GM06990 (cell line): Measurements from ENCODE around the gene BRF1.

Experiments used
- DNase-seq: peaks from one replicate; pipeline ENCODE4 v3.0.0-alpha.2; 2011; ENCODE audit not compliant: insufficient read length; ENCODE audit errors: extremely low read depth
- H3K27me3 ChIP-seq: replicated peaks from 2 replicates; pipeline ENCODE4 v1.6.0; 2011; ENCODE audit warnings: low read length; ENCODE audit not compliant: control insufficient read depth, insufficient read depth
- H3K36me3 ChIP-seq: 2 replicates; pipeline ENCODE4 v1.5.1; 2011; ENCODE audit warnings: low read length; ENCODE audit not compliant: control insufficient read depth, insufficient read depth
- H3K4me3 ChIP-seq: replicated peaks from 2 replicates; pipeline ENCODE4 v1.5.1; 2011; ENCODE audit warnings: low read depth, mild to moderate bottlenecking, control low read depth, low read length
- TF ChIP-seq, protein P1 (sequence below): IDR thresholded peaks from 2 replicates; pipeline ENCODE4 v1.5.1; 2011; ENCODE audit warnings: low read length, control low read depth, mild to moderate bottlenecking, inconsistent platforms; ENCODE audit not compliant: insufficient read depth, poor library complexity, severe bottlenecking

BRF1 gene

DNA sequence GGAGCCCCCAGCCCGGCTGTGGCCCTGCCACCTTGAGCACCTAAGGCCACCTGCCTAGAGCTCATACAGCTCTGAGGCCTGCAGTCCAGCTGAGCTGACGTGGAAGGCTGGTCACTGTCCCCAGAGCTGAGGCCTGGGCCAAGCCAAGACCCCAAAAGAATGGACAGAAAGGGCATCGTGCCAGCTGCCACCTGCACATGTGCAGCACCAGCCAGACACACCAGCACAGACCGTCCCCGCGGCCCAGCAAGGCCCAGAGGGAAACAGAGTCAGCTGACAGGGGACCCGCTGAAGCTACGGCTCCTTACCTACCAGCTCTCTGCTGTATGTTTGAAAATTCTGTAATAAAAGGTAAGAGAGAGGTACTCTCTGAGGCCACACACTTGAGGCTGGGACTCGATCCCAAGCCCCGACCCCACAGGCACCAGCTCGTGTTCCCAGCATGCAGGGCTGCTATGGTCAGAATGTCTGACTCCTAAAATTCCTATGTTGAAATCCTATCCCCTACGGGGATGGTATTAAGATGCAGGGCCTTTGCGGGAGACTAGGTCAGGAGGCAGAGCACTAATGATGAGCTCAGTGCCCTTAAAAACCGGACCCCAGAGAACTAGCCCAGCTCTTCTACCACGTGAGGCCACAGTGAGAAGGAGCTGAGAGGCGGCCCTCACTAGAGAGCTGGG lies 25.4 kb downstream of the BRF1 start:
- Histone ChIP-seq H3K4me3 (no peak overlapping the region), H3K36me3 (peaks cover 1% of the 10 kb centered on the region), H3K27me3 (no peaks in the 10 kb centered on the region)
- no peak for DNase-seq
- TF ChIP-seq, protein P1, sequence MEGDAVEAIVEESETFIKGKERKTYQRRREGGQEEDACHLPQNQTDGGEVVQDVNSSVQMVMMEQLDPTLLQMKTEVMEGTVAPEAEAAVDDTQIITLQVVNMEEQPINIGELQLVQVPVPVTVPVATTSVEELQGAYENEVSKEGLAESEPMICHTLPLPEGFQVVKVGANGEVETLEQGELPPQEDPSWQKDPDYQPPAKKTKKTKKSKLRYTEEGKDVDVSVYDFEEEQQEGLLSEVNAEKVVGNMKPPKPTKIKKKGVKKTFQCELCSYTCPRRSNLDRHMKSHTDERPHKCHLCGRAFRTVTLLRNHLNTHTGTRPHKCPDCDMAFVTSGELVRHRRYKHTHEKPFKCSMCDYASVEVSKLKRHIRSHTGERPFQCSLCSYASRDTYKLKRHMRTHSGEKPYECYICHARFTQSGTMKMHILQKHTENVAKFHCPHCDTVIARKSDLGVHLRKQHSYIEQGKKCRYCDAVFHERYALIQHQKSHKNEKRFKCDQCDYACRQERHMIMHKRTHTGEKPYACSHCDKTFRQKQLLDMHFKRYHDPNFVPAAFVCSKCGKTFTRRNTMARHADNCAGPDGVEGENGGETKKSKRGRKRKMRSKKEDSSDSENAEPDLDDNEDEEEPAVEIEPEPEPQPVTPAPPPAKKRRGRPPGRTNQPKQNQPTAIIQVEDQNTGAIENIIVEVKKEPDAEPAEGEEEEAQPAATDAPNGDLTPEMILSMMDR = no peak

DNA sequence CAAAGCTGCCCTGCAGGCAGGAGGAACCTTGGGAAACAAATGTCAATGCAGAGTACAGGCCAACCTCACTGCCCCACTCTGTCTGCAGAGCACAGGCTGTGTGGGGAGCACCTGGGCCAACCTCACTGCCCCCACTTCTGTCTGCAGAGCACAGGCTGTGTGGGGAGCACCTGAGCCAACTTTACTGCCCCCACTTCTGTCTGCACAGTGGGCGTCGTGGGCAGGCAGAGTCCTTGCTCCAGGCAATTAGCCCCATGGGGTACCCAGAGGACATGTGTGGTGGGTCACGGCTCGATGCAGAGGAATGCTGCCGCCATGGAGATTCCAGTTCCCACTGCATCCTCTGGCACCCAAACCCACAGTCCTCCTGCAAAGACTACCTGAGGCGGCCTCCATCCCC lies 26.2 kb downstream of the BRF1 start:
- DNase-seq = no peak
- no peak overlapping the region for H3K4me3 ChIP-seq
- TF ChIP-seq, protein P1 = no peak
- no peaks in the 10 kb centered on the region for H3K27me3 ChIP-seq
- H3K36me3 ChIP-seq = peaks cover 1% of the 10 kb centered on the region; the same call in 1 of the 2 replicates

DNA sequence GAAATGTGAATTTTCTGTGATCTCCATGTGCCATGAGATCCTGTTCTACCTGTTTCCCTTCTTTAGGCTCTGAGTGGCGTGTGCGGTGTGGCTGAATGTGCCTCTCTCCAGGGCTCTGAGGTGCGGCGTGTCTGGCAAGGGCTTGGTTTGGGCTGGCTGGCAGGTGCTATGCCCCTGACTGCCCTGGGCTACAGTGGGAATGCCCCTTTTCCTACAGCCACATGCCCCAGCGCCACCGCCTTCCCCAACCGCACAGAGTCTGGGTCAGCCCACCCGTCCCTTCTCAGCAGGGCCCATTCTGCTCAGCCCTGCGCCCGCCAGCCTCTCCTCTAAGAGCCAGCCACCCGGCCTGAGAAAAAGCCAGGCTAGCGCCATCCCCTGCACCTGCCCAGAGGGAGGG lies 27.7 kb downstream of the BRF1 start:
- Histone ChIP-seq H3K27me3 (no peaks in the 10 kb centered on the region), H3K4me3 (no peak overlapping the region), H3K36me3 (peaks cover 2% of the 10 kb centered on the region)
- no peak for DNase-seq
- TF ChIP-seq, protein P1 = no peak

DNA sequence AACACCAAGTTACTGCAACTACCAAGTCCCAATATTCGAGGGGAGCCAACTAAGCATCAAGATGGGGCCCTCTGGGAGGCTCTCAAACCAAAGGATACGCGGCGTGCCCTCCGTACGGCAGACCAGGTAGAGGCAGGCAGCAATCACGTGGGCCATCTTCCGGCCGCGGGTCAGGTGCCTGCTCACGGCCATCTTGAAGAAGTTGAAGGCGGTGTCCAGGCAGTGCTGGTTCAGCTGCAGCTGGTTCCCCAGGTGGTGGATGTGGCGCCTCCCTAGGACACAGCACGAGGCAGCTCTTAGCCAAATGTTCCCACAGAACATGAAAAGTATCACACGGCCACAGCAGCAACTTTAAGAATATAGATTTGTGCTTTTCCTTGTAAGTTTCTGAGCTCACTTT lies 28.2 kb downstream of the BRF1 start:
- DNase-seq = no peak
- Histone ChIP-seq H3K36me3 (peaks cover 5% of the 10 kb centered on the region), H3K4me3 (no peak overlapping the region), H3K27me3 (no peaks in the 10 kb centered on the region)
- TF ChIP-seq, protein P1 = no peak

DNA sequence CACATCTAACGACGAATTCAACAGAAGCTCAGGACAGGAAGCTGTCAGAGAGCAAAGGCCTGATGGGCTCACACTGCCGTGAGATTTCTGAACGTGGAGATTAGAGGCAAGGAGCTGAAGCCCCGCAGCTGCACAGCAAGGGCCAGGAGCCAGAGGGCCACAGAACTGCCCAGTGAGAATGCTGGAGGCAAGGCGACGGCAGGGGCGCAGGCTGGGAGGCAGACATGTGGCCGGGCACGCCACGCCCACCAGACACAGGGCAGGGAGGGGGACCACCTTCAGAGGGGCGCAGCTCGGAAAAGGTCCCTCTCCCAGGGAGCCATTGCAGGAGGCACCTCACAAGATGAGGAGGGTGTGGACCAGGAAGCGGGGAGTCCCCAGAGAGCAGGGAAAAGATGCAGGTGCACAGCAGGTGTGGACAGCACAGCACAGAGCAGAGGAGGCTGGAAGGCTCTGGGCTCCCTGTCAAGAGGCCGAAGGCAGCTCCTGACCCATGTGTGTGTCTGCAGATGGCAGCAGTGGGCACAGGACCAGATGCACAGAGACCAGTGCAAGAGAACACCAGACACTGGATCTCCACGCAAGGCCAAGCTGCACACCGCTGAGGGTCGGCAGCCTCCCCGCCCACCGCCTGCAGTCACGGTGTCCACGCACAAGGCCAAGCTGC lies 29.4 kb downstream of the BRF1 start:
- DNase-seq = no peak
- Histone ChIP-seq H3K36me3 (peaks cover 5% of the 10 kb centered on the region), H3K27me3 (no peaks in the 10 kb centered on the region), H3K4me3 (no peak overlapping the region)
- TF ChIP-seq, protein P1 = no peak
